ENCODE measurements around the gene EDEM2.
"Not testable (repeated sequence)": the region's sequence is repeated elsewhere in the genome, so short reads cannot be mapped to it uniquely, and the experiment has no call there.

The EDEM2 gene

GRCh38 chr20:35087791-35088190 lies 59.3 kb downstream of the EDEM2 start:
- DNase-seq (ENCODE audit: low spot score) = no peak

- DNase-seq (ENCODE audit: low spot score) = no peak
Observed at GRCh38 chr20:35087355-35087754, 59.8 kb downstream of the EDEM2 start.

GRCh38 chr20:35085477-35086225 lies 61.5 kb downstream of the EDEM2 start:
- no peak for DNase-seq (ENCODE audit: low spot score)

- no peak for DNase-seq (ENCODE audit: low spot score)
Observed at GRCh38 chr20:35084998-35085397, 62.1 kb downstream of the EDEM2 start.

- DNase-seq (ENCODE audit: low spot score) = not testable (repeated sequence)
Observed at GRCh38 chr20:35080348-35080642, 66.8 kb downstream of the EDEM2 start.

GRCh38 chr20:35079472-35080347 lies 67.4 kb downstream of the EDEM2 start:
- no peak for DNase-seq (ENCODE audit: low spot score)

GRCh38 chr20:35077872-35078271 lies 69.3 kb downstream of the EDEM2 start:
- DNase-seq (ENCODE audit: low spot score) = no peak

- DNase-seq (ENCODE audit: low spot score) = no peak
Observed at GRCh38 chr20:35077341-35077740, 69.8 kb downstream of the EDEM2 start.

- not testable (repeated sequence) for DNase-seq (ENCODE audit: low spot score)
Observed at GRCh38 chr20:35071436-35072153, 75.5 kb downstream of the EDEM2 start.

GRCh38 chr20:35066194-35066593 lies 80.9 kb downstream of the EDEM2 start:
- no peak for DNase-seq (ENCODE audit: low spot score)

Small RNA genes lying within 50 kb of the gene (small RNA-seq; reads per million reads assigned to genes)
- gene RF00275 (0 reads per million in 2 experiments), gene RNA5SP483 (0 reads per million in 2 experiments)

Measured in SK-N-DZ (cell line).